Neural cell (in vitro differentiated cells): ENCODE measurements around the gene ZNF697. TPM values are rescaled to one million over a fixed set of nuclear protein-coding genes. Genes with fewer than 3 reads are reported as not detected.

Experiments
- H2AFZ ChIP-seq: fragments of 200-600, 300-800 bp; sonication (generic), shearing (Covaris generic); 2 replicates; pipeline ENCODE4 v1.6.0; 2014; ENCODE audit warnings: low read depth, mild to moderate bottlenecking, antibody characterized with exemption, low read length, moderate library complexity
- H3F3A ChIP-seq: fragments of 200-600 bp; shearing (Covaris generic); 2 replicates; pipeline ENCODE4 v1.6.1; 2016; ENCODE audit warnings: mild to moderate bottlenecking, moderate library complexity, mixed read lengths, antibody characterized with exemption, low read length; ENCODE audit not compliant: insufficient read depth, poor library complexity, severe bottlenecking
- H3K27ac ChIP-seq: fragments of 200-600, 300-800 bp; sonication (generic), shearing (Covaris generic); 2 replicates; pipeline ENCODE4 v1.5.1; 2014; ENCODE audit warnings: mild to moderate bottlenecking, low read length, moderate library complexity
- H3K27me3 ChIP-seq: fragments of 300-800, 200-600 bp; sonication (generic), shearing (Covaris generic); 2 replicates; pipeline ENCODE4 v1.6.0; 2014; ENCODE audit warnings: mild to moderate bottlenecking, low read depth, low read length, moderate library complexity; ENCODE audit not compliant: insufficient read depth
- H3K36me3 ChIP-seq: fragments of 300-800, 200-600 bp; sonication (generic), shearing (Covaris generic); 2 replicates; pipeline ENCODE4 v1.5.1; 2014; ENCODE audit warnings: mild to moderate bottlenecking, antibody characterized with exemption, low read length, moderate library complexity; ENCODE audit not compliant: insufficient read depth
- H3K4me2 ChIP-seq: fragments of 300-800, 200-600 bp; sonication (generic), shearing (Covaris generic); 2 replicates; pipeline ENCODE4 v1.6.0; 2014; ENCODE audit warnings: mild to moderate bottlenecking, low read length
- H3K4me3 ChIP-seq: fragments of 300-800, 200-600 bp; sonication (generic), shearing (Covaris generic); 2 replicates; pipeline ENCODE4 v1.5.1; 2014; ENCODE audit warnings: mild to moderate bottlenecking, low read length, moderate library complexity
- H3K79me2 ChIP-seq: fragments of 200-600 bp; shearing (Covaris generic); replicated peaks from 2 replicates; pipeline ENCODE4 v1.6.0; 2014; ENCODE audit warnings: mild to moderate bottlenecking, low read length, moderate library complexity; ENCODE audit not compliant: insufficient read depth
- H3K9ac ChIP-seq: fragments of 300-800, 200-600 bp; sonication (generic), shearing (Covaris generic); 2 replicates; pipeline ENCODE4 v1.6.1; 2016; ENCODE audit warnings: mild to moderate bottlenecking, low read length, mixed read lengths
- H3K9me2 ChIP-seq: fragments of 200-600 bp; shearing (Covaris generic); 2 replicates; pipeline ENCODE4 v1.6.1; 2016; ENCODE audit warnings: mild to moderate bottlenecking, low read length, mixed read lengths; ENCODE audit not compliant: insufficient read depth
- H3K9me3 ChIP-seq: fragments of 200-600, 300-800 bp; sonication (generic), shearing (Covaris generic); 2 replicates; pipeline ENCODE4 v1.6.1; 2016; ENCODE audit warnings: mild to moderate bottlenecking, mixed run types, low read length, moderate library complexity, mixed read lengths
- H4K20me1 ChIP-seq: fragments of 200-600 bp; shearing (Covaris generic); 2 replicates; pipeline ENCODE4 v1.6.1; 2016; ENCODE audit warnings: mild to moderate bottlenecking, mixed run types; ENCODE audit not compliant: insufficient read depth
- CTCF ChIP-seq: fragments of 450-650 bp; IDR thresholded peaks from 2 replicates; pipeline ENCODE4 v1.5.1; 2014; ENCODE audit warnings: antibody characterized with exemption, mild to moderate bottlenecking, moderate library complexity; ENCODE audit not compliant: poor library complexity, severe bottlenecking
- EP300 ChIP-seq: fragments of 450-650 bp; conservative IDR thresholded peaks from 2 replicates; pipeline ENCODE4 v1.6.1; 2014; ENCODE audit warnings: antibody characterized with exemption, mild to moderate bottlenecking, moderate library complexity; ENCODE audit not compliant: poor library complexity, severe bottlenecking
- EZH2 ChIP-seq: fragments of 200-600, 300-800 bp; shearing (Covaris generic), sonication (generic); IDR thresholded peaks from 2 replicates; pipeline ENCODE4 v1.6.1; 2014; ENCODE audit warnings: antibody characterized with exemption, low read length, borderline replicate concordance, mild to moderate bottlenecking; ENCODE audit not compliant: insufficient read depth, poor library complexity, severe bottlenecking
- MXI1 ChIP-seq: fragments of 450-650 bp; conservative IDR thresholded peaks from 2 replicates; pipeline ENCODE4 v1.6.1; 2014; ENCODE audit warnings: antibody characterized with exemption, mild to moderate bottlenecking; ENCODE audit not compliant: poor library complexity, severe bottlenecking
- POLR2AphosphoS5 ChIP-seq: IDR thresholded peaks from 2 replicates; pipeline ENCODE4 v1.6.1; 2012
- RAD21 ChIP-seq: fragments of 450-650 bp; conservative IDR thresholded peaks from 2 replicates; pipeline ENCODE4 v1.6.1; 2014; ENCODE audit warnings: antibody characterized with exemption, mild to moderate bottlenecking, moderate library complexity
- SMC3 ChIP-seq: fragments of 450-650 bp; conservative IDR thresholded peaks from 2 replicates; pipeline ENCODE4 v1.6.1; 2014; ENCODE audit warnings: antibody characterized with exemption, mild to moderate bottlenecking, moderate library complexity; ENCODE audit not compliant: poor library complexity
- TAF1 ChIP-seq: IDR thresholded peaks from 2 replicates; pipeline ENCODE4 v1.6.1; 2012; ENCODE audit warnings: low read depth
- polyA plus RNA-seq: library from polyadenylated mRNA; depleted of rRNA; stranded (reverse); fragments of >200 nt; gene quantifications from 2 replicates; pipeline ENCODE4 v1.2.3, GENCODE V29; 2014
- TF ChIP-seq, protein P1 (sequence below): IDR thresholded peaks from 2 replicates; pipeline ENCODE4 v1.6.1; 2012; ENCODE audit warnings: borderline replicate concordance

Gene ZNF697
- polyA plus RNA-seq, 1 donor from 2014 or later, result 61.8 TPM

DNA sequence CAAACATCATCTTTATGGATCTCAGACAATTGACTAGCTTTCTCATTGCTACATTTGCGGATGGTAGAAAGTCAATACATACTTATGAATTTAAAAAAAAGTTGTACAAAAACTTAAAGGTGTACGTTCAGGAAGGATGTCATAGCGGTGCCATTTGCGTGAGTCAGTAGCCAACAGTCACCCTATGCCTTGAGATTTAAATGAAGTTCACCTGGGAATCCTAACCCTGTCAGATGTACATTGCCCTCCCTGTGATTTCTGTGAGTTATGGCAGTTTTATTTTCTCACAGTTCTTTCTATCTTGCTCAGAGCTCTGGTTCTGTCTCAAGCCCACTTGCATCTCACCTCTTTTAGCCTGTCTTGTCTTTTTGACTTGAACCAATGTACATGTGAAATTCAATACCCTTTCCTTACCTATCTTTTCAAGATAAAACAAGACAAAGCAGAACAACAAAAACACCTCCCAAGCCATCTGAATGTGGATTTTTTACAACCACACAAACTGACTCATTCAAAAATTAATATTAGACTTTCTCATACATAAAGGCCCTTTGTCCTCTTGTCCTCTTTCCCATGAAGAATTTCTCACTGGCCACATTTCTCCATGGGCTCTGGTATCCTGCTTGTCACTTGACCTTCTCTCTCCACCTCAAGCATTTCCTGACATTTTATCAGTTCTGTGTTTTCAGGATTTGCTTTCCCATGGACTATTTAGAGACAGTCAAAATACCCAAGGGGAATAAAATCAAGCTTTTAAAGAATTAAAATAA is 25.3 kb upstream of the ZNF697 start:
- Histone ChIP-seq H3K4me2 (no peak overlapping the region), H3K79me2 (no peaks in the 10 kb centered on the region), H3K9ac (no peak overlapping the region), H4K20me1 (no peaks in the 10 kb centered on the region), H3K36me3 (no peaks in the 10 kb centered on the region), H3K27ac (no peak overlapping the region), H3K9me2 (no peaks in the 10 kb centered on the region), H3F3A (no peaks in the 10 kb centered on the region), H3K27me3 (no peaks in the 10 kb centered on the region), H3K9me3 (no peaks in the 10 kb centered on the region), H3K4me3 (no peak overlapping the region), H2AFZ (no peak overlapping the region)
- TF ChIP-seq SMC3 (no peak), EZH2 (no peak), POLR2AphosphoS5 (no peak), RAD21 (no peak), TAF1 (no peak), CTCF (no peak), EP300 (no peak), MXI1 (no peak)
- TF ChIP-seq, protein P1, sequence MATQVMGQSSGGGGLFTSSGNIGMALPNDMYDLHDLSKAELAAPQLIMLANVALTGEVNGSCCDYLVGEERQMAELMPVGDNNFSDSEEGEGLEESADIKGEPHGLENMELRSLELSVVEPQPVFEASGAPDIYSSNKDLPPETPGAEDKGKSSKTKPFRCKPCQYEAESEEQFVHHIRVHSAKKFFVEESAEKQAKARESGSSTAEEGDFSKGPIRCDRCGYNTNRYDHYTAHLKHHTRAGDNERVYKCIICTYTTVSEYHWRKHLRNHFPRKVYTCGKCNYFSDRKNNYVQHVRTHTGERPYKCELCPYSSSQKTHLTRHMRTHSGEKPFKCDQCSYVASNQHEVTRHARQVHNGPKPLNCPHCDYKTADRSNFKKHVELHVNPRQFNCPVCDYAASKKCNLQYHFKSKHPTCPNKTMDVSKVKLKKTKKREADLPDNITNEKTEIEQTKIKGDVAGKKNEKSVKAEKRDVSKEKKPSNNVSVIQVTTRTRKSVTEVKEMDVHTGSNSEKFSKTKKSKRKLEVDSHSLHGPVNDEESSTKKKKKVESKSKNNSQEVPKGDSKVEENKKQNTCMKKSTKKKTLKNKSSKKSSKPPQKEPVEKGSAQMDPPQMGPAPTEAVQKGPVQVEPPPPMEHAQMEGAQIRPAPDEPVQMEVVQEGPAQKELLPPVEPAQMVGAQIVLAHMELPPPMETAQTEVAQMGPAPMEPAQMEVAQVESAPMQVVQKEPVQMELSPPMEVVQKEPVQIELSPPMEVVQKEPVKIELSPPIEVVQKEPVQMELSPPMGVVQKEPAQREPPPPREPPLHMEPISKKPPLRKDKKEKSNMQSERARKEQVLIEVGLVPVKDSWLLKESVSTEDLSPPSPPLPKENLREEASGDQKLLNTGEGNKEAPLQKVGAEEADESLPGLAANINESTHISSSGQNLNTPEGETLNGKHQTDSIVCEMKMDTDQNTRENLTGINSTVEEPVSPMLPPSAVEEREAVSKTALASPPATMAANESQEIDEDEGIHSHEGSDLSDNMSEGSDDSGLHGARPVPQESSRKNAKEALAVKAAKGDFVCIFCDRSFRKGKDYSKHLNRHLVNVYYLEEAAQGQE, result no peak

- no peak overlapping the region for H3K4me3 ChIP-seq
- no peak overlapping the region for H3K27ac ChIP-seq
- H4K20me1 ChIP-seq, result no peaks in the 10 kb centered on the region
- H3F3A ChIP-seq, result no peaks in the 10 kb centered on the region
- H3K9me2 ChIP-seq, result no peaks in the 10 kb centered on the region
- no peak overlapping the region for H3K4me2 ChIP-seq
- no peak overlapping the region for H2AFZ ChIP-seq
- H3K9ac ChIP-seq, result no peak overlapping the region
- H3K9me3 ChIP-seq, result no peaks in the 10 kb centered on the region
- H3K27me3 ChIP-seq, result no peaks in the 10 kb centered on the region
- no peaks in the 10 kb centered on the region for H3K36me3 ChIP-seq
- no peak for TF ChIP-seq EP300
- TF ChIP-seq CTCF, result no peak
- TF ChIP-seq MXI1, result no peak
- no peak for TF ChIP-seq RAD21
- TF ChIP-seq, protein P1, result no peak
- no peak for TF ChIP-seq TAF1
- no peak for TF ChIP-seq EZH2
- TF ChIP-seq SMC3, result no peak
- no peak for TF ChIP-seq POLR2AphosphoS5
- no peaks in the 10 kb centered on the region for H3K79me2 ChIP-seq
These were observed 22.8 kb upstream of the ZNF697 start for GRCh38 chr1:119670898-119671297.
